ENCODE data around the gene ELMO1. TPM values are rescaled to one million over a fixed set of nuclear protein-coding genes. Genes with fewer than 3 reads are reported as not detected.

The ELMO1 gene
- total RNA-seq, 1 experiment from 2014 or later = 7.8 TPM

- no peak overlapping the region for H3K27ac ChIP-seq (ENCODE audit: insufficient read length, low read depth, low read length)
These were observed 461.5 kb downstream of the ELMO1 start for GRCh38 chr7:36986948-36987724.

More at GRCh38 chr7:36986948-36987724, 461.5 kb downstream of the ELMO1 start:
- H3K23ac ChIP-seq (ENCODE audit: insufficient read length, low read depth, low read length) = no peak overlapping the region
- no peak overlapping the region for H3K56ac ChIP-seq (ENCODE audit: insufficient read length, low read depth, low read length)
- peak overlapping the region in 1 of 2 experiments; percentile 32; a peak in 3 of 5 replicates for H3K4me3 Mint-ChIP-seq
- H3K79me2 ChIP-seq (ENCODE audit: insufficient read depth, low read length) = no peaks in the 10 kb centered on the region
- peaks cover 12 to 15% of the 10 kb centered on the region in 2 experiments for H3K4me1 Mint-ChIP-seq
- no peaks in the 10 kb centered on the region for H3K9me3 ChIP-seq (ENCODE audit: control insufficient read depth, low read depth, low read length)
- TF ChIP-seq CTCF (conservative IDR thresholded peaks at IDR 0.05) = peak; percentile 87
- H3K27ac Mint-ChIP-seq = peak overlapping the region; percentile 30 to 83 (median 59); a peak in 4 of 7 replicates
- H2BK12ac ChIP-seq (ENCODE audit: insufficient read length, low read depth, low read length) = no peak overlapping the region
- no peak overlapping the region for H3K4ac ChIP-seq (ENCODE audit: low read depth, low read length)
- H3T11ph ChIP-seq (ENCODE audit: low read length) = no peak overlapping the region
- no peaks in the 10 kb centered on the region for H3K27me3 ChIP-seq (ENCODE audit: insufficient read depth, low read length)
- no peaks in the 10 kb centered on the region for H3K36me3 Mint-ChIP-seq (ENCODE audit: insufficient read depth in 1 of 3, low read depth in 3 of 3)
- no peak overlapping the region for H3K4me2 ChIP-seq (ENCODE audit: insufficient read depth, insufficient read length, low read length)
- no peak overlapping the region for H4K8ac ChIP-seq (replicated peaks; ENCODE audit: insufficient read length, low read depth, low read length)
- H3K23me2 ChIP-seq (ENCODE audit: insufficient read length, low read depth, low read length, poor library complexity, severe bottlenecking) = no peaks in the 10 kb centered on the region
- no peak overlapping the region for H4K91ac ChIP-seq (ENCODE audit: insufficient read length, low read depth, low read length)
- peak overlapping the region; percentile 18; the same call in 1 of the 2 replicates for H3K14ac ChIP-seq (ENCODE audit: insufficient read depth, low read length)
- no peak overlapping the region for H2BK120ac ChIP-seq (ENCODE audit: low read depth, low read length, poor library complexity, severe bottlenecking)
- WGBS (ENCODE audit: extremely low coverage, insufficient read length, low lambda C conversion rate) = no CpG with 5 or more reads among the region's 14 CpGs
- H3K27me3 Mint-ChIP-seq (ENCODE audit: low read depth) = no peaks in the 10 kb centered on the region
- no peak overlapping the region for H3K9ac ChIP-seq (ENCODE audit: extremely low read depth, insufficient read length, low read length)
- H3K18ac ChIP-seq (ENCODE audit: insufficient read length, low read depth, low read length) = peak overlapping the region; percentile 34
- no peak overlapping the region for H2AK5ac ChIP-seq (ENCODE audit: insufficient read length, low read length)
- no peak overlapping the region for H4K5ac ChIP-seq (ENCODE audit: insufficient read length, low read depth, low read length)
- peaks cover 2% of the 10 kb centered on the region; the same call in 1 of the 2 replicates for H3K4me1 ChIP-seq (ENCODE audit: insufficient read depth, low read length)
- H3K79me1 ChIP-seq (ENCODE audit: insufficient read depth, low read depth, low read length, poor library complexity, severe bottlenecking) = no peaks in the 10 kb centered on the region
- DNase-seq = peak; percentile 81
- no peak overlapping the region for H2BK5ac ChIP-seq (ENCODE audit: insufficient read length, low read length)
- no peaks in the 10 kb centered on the region for H4K20me1 ChIP-seq (ENCODE audit: control insufficient read depth, insufficient read depth, insufficient read length)
- no peak overlapping the region for H2AFZ ChIP-seq (ENCODE audit: low read length)
- no peaks in the 10 kb centered on the region for H3K9me3 Mint-ChIP-seq
- H2BK15ac ChIP-seq (ENCODE audit: low read depth, low read length) = no peak overlapping the region
- H2BK20ac ChIP-seq (ENCODE audit: low read depth, low read length, poor library complexity, severe bottlenecking) = no peak overlapping the region
